ENCODE measurements around the gene METTL16.
"Not testable (repeated sequence)": the region's sequence is repeated elsewhere in the genome, so short reads cannot be mapped to it uniquely, and the experiment has no call there.

Gene METTL16

DNA sequence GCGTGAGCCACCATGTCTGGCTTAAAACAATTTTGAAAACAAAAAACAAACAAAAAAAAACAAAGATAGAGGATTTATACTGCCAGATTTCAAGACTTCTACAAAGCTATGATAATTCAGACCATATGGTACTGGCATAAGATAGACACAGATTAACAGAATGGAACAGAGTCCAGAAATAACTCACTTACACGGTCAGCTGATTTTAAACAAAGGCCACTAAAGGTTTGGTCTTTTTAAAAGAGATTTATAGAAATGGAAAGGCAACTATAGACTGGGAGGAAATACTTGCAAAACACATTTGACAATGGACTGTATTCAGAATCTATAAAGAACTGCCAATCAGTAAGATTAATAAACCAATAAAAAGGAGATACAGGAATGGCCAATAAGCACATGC is 62.2 kb downstream of the METTL16 start:
- peak in 1 of 14 donors; percentile 83 for DNase-seq

- DNase-seq, result not testable (repeated sequence)
Observed at GRCh38 chr17:2447479-2447878, 64.2 kb downstream of the METTL16 start.

GRCh38 chr17:2445638-2446037 is 66.0 kb downstream of the METTL16 start:
- no peak for DNase-seq

DNA sequence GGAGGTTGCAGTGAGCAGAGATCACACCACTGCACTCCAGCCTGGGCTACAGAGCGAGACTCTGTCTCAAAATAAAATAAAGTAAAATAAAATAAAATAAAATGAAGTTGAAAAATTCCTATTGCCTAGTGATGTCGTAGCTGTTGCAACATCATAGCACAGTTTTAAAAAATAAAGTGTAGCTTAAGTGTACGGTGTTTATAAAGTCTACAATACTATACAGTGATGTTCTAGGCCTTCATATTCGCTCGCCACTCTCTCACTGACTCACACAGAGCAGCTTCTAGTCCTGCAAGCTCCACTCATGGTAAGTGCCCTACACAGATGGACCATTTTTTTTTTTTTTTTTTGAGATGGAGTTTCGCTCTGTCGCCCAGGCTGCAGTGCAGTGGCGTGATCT is 67.3 kb downstream of the METTL16 start:
- DNase-seq, result no peak

GRCh38 chr17:2442166-2442565 is 69.5 kb downstream of the METTL16 start:
- no peak for DNase-seq

GRCh38 chr17:2440930-2441329 is 70.8 kb downstream of the METTL16 start:
- no peak for DNase-seq

- DNase-seq, result not testable (repeated sequence)
Observed at GRCh38 chr17:2439997-2440396, 71.7 kb downstream of the METTL16 start.

GRCh38 chr17:2438823-2439222 is 72.9 kb downstream of the METTL16 start:
- DNase-seq, result no peak

DNA sequence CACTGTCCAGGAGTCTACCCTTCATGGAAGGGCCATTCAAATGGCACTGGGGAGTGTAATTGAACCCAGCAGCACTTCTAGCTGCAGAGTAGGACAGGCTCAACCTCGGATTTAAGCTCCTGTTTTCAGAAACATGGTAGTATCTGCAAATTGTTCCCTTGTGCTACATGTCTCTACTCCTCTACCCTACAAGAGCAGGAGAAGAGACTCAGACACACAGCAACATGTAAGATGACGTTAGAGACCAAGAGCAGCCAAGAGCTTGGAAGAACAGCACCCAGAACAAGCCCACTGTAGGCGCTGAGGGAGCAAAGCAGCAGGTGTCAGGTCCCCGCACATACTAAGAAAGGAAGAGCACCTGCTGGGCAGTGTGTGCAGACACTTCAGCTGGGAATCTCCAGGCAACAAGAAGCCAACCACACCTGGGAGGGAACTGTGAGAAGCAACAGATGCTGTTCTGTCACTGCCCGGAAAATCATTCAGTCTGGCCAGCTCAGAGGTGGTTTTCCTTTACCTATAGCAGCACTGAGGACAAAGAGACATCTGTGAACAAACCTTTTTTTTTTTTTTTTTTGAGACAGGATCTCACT is 75.3 kb downstream of the METTL16 start:
- DNase-seq, result no peak

- peak in 1 of 14 donors; percentile 25 for DNase-seq
Observed at GRCh38 chr17:2435862-2436261, 75.8 kb downstream of the METTL16 start.

DNA sequence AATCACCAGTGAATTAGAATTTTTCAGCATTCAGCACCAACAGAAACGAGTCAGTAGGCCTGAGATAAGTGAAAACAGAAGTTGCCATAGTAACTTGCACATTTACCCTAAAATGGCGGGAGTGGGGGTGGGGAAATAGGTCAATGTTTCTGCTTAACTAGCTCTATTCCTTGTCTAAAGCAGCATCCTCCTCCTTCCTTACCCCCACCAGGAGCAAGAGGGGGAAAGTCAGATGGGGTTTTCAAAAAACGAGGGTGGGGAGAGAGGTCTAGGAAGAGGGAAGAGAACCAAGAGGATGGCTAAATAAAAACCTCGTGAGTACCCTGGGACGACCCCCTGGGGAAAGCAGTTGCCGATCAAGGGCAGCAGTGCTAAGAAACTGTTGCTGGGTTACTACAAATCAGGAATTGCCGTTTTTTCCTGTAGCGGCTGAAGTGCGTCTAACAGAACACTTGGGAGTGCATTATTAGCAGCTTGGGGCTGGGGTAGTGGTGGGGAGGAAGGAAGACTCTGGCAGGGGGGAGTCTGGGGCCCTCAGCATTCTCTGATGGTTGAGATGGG is 76.4 kb downstream of the METTL16 start:
- DNase-seq, result peak in 5 of 14 donors; percentile 18 to 69 (median 26)

DNA sequence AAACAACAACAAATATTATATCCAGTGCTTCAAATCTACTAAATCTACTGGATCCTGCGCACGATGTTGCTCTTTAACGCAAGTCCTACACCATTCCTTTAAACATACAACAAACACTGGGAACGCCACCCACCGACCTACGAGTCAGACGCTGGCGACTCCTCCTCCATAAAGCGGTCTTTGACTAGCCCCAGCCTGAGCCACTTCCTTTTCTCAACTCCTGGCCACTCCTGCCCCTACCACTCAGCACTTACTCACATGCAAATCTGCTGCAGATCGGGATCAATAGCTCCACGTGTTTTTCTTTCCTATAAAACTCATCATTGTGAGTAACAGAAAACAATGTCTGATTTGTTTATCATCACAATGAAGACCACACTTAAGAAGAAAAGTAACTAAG is 78.0 kb downstream of the METTL16 start:
- DNase-seq, result no peak

DNA sequence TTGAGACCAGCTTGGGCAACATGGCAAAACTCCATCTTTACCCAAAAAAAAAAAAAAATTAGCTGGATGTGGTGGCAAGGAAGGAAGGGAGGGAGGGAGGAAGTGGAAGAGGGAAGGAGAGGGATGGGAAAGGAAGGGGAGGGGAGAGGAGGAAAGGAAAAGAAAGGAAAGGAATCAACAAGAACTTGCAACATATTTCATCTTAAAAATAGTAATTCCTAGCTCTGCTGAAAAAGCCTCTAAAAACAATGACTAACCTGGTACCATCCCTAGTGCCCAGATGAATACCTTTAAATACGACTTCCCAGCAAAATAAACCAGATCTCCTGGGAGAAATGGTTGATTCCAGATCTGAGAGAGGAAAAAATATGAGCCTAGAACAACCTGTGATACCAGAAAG is 83.8 kb downstream of the METTL16 start:
- DNase-seq, result no peak

DNA sequence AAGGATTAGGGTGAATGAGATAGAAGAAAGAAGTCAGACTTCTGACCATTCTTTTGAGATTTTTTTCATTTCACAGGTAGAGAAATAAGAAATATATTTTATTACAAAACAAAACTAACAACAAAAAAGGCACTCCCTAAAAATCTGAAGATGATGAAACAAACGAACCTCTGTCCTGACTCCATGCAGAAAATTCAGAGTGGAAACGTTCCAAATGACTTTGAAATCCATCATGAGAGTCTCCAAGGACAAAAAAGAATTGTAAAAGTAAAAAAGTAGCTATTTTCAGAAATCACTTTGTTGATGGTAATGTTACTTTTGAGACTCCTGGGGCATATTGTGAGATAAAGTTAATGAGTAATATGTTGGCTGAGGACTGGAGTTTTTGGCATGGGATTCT is 84.5 kb downstream of the METTL16 start:
- no peak for DNase-seq

GRCh38 chr17:2423271-2423670 is 88.4 kb downstream of the METTL16 start:
- no peak for DNase-seq

- DNase-seq, result peak in 1 of 14 donors; percentile 48
Observed at GRCh38 chr17:2421315-2422147, 90.2 kb downstream of the METTL16 start.

GRCh38 chr17:2420176-2420575 is 91.5 kb downstream of the METTL16 start:
- DNase-seq, result no peak

DNA sequence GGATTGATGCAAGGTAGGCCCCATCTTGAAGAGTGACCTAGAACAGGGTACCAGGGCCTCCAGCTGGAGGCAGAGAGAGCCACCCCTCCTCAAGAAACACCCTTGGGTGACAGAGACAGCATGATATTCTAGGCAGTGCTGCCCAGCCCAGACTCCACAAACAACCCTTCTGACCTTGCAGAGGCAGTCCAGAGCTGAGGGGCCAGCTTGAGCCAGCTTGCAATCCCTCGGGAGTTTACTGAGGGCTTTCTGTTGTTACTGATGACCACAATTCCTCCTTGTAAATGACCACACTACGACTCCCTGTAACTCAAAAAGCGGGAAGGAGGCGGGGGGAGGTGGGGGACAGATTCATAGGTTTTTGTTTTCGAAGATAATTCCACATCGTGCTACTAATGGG is 92.2 kb downstream of the METTL16 start:
- no peak for DNase-seq

GRCh38 chr17:2418572-2418971 is 93.1 kb downstream of the METTL16 start:
- DNase-seq, result peak in 2 of 14 donors; percentile 4 to 69

GRCh38 chr17:2416010-2416734 is 95.5 kb downstream of the METTL16 start:
- DNase-seq, result peak in 12 of 14 donors; percentile 54 to 89 (median 82)

DNA sequence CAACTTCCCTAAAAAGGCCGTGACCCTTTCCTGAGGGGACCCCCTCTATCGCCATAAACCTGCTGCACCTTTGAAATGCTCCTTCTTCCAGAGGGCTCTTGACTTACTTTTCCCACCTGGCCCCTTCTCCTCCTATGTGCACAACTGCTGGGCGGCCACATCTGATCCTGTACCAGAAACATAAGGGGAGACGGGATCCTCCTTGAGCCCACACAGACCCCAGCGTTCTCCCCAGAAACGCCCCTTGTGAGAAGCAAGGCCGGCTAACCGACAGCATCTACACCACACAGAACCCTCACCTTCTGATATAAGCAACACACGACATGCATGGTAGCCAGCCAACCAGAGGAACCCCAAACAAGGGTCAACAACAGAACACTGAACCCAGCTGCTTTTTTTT is 96.6 kb downstream of the METTL16 start:
- no peak for DNase-seq

DNA sequence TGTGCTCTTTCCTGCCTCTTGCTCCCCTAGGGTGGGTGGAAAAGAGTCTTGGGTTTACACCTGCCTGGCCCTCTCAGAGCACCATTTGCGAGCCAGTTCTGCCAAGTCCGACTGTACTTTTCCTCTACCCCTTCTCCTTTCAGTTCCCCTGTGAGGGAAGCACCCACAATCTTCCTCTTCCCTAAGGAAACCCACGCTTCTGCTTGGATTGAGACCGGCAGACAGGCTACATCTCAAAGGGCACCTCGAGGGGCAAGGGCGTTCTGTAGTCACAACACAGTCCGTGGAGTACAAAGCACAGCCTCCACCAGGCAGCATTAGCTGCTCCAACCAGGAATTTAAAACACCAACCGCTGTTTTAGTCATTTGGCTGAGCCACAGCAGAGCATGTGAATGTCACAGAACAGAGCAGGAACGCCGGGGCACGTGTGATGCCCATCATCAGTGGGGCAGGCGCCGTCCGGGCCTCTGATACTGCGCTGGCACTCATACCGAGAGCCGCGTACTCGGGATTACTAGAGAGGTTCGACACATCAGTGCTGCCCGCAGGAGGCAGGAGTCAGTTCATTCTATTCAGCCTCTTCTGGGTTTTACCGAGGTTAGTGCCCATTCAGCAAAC is 97.1 kb downstream of the METTL16 start:
- no peak for DNase-seq
